Psoas muscle (tissue), 8 donors: ENCODE data around the gene CFAP100. TPM values are rescaled to one million over a fixed set of nuclear protein-coding genes. Genes with fewer than 3 reads are reported as not detected.

Source experiments
- ATAC-seq, 4 donors: fragments of 200-7000 bp; cut with Tn5 transposase; one replicate each; pipeline ENCODE4 v1.9.1; 2020; ENCODE audit warnings: moderate library complexity in 3 of 4, mild to moderate bottlenecking in 2 of 4
- DNase-seq, 2 donors: peaks; one replicate each; pipeline ENCODE4 v3.0.0-alpha.2; 2020
- H3K27ac ChIP-seq: fragments of 200-600 bp; one replicate; pipeline ENCODE4 v1.8.0; 2022
- H3K27me3 ChIP-seq, 3 donors: fragments of 200-600 bp in 1 of 3; one replicate each; pipeline versions ENCODE4 v1.6.1 to v1.8.0; 2013 to 2022; ENCODE audit warnings: low read length in 2 of 3, mild to moderate bottlenecking in 2 of 3, moderate library complexity in 1 of 3; ENCODE audit not compliant: insufficient read depth in 3 of 3
- H3K36me3 ChIP-seq, 2 donors: fragments of 200-600 bp in 1 of 2; one replicate each; pipeline versions ENCODE4 v1.6.1 to v1.8.0; 2013 to 2022; ENCODE audit warnings: low read depth in 1 of 2, mild to moderate bottlenecking in 1 of 2, moderate library complexity in 1 of 2; ENCODE audit not compliant: insufficient read depth in 1 of 2
- H3K4me1 ChIP-seq: fragments of 200-600 bp; one replicate; pipeline ENCODE4 v1.8.0; 2022
- H3K4me3 ChIP-seq: fragments of 200-600 bp; one replicate; pipeline ENCODE4 v1.8.0; 2022; ENCODE audit warnings: mild to moderate bottlenecking
- H3K9me3 ChIP-seq: fragments of 200-600 bp; one replicate; pipeline ENCODE4 v1.8.0; 2022
- WGBS, 3 donors: extraction: QIAGEN DNeasy Blood & Tissue Kit; methylation state at CpG; one replicate each; pipeline versions ENCODE4 v1.1.6 to v1.1.7; 2013; 5-methylcytosine and 5-hydroxymethylcytosine counted together
- intact Hi-C, 2 donors: fragments of 100-400 bp; cut with DNase I; formaldehyde crosslinking; loops; one replicate each; pipeline versions ENCODE4 v1.11.0 to v1.14.2; 2022
- polyA plus RNA-seq, 3 donors: library from polyadenylated mRNA; stranded (reverse); fragments of 200-250 nt; gene quantifications; one replicate each; pipeline ENCODE4 v1.2.3, GENCODE V29; 2013
- total RNA-seq, 4 donors: library from RNA; stranded (reverse); fragmentation: NEBNext Ultra II Directional in 2 of 4; extraction: Animal tissue kit (Norgen Biotek cat#: 25700) in 2 of 4; gene quantifications; one replicate each; pipeline versions ENCODE4 v1.2.1 to v1.2.4, GENCODE V29; 2021 to 2023
- TF ChIP-seq, protein P1 (sequence below): fragments of 200-600 bp; IDR thresholded peaks from one replicate; pipeline ENCODE4 v1.8.0; 2022; ENCODE audit warnings: antibody characterized with exemption
- donor health status: healthy with polysubstance abuse.
- donor health status: DM: no; HTN: no; CAD: no; lungs with moderate emphysema.
- donor health status: Bipolar disorder and iron deficiency.
- donor health status: healthy.
- donor health status: DM: yes; HTN: yes; CAD: no.
- donor health status: DM: no; HTN: no; CAD: no.
- donor health status: DM: no; HTN: no; CAD: no.
- donor health status: DM: yes; HTN: yes; CAD: no.

Gene CFAP100
- total and polyA plus RNA-seq, 7 donors: not detected

DNA sequence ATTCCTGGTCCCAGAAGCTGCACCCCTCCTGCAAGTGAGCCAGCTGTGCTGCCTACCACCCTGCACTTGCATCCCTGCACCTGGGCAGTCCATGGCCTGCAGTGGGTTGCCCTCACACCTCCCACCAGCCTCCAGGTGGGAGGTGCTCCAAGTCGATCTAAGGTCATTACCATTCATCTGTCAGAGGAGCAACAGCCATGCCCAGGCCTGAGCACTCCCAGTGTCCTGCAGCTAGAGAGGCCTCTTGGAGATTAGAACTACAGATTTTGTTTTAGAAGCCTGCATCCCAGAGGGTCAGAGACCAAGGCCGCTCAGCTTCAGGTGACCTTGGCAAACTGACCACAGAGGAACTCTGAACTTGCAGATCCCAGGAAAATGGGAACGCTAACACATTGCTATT, 90.0 kb downstream of the CFAP100 start:
- H3K27me3 ChIP-seq: no peaks in the 10 kb centered on the region
- H3K27ac ChIP-seq: peak overlapping the region; percentile 13
- TF ChIP-seq, protein P1, sequence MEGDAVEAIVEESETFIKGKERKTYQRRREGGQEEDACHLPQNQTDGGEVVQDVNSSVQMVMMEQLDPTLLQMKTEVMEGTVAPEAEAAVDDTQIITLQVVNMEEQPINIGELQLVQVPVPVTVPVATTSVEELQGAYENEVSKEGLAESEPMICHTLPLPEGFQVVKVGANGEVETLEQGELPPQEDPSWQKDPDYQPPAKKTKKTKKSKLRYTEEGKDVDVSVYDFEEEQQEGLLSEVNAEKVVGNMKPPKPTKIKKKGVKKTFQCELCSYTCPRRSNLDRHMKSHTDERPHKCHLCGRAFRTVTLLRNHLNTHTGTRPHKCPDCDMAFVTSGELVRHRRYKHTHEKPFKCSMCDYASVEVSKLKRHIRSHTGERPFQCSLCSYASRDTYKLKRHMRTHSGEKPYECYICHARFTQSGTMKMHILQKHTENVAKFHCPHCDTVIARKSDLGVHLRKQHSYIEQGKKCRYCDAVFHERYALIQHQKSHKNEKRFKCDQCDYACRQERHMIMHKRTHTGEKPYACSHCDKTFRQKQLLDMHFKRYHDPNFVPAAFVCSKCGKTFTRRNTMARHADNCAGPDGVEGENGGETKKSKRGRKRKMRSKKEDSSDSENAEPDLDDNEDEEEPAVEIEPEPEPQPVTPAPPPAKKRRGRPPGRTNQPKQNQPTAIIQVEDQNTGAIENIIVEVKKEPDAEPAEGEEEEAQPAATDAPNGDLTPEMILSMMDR: no peak
- ATAC-seq (no peak), DNase-seq (peak in 1 of 2 donors; percentile 26)
- H3K36me3 ChIP-seq: no peaks in the 10 kb centered on the region
- H3K9me3 ChIP-seq: no peaks in the 10 kb centered on the region
- H3K4me1 ChIP-seq: peaks cover 16% of the 10 kb centered on the region
- H3K4me3 ChIP-seq: no peak overlapping the region
- WGBS, 3 donors: 74 to 83% (median 78%) methylated on average over 3 of the region's 3 CpGs
- intact Hi-C loops: no loop called here

DNA sequence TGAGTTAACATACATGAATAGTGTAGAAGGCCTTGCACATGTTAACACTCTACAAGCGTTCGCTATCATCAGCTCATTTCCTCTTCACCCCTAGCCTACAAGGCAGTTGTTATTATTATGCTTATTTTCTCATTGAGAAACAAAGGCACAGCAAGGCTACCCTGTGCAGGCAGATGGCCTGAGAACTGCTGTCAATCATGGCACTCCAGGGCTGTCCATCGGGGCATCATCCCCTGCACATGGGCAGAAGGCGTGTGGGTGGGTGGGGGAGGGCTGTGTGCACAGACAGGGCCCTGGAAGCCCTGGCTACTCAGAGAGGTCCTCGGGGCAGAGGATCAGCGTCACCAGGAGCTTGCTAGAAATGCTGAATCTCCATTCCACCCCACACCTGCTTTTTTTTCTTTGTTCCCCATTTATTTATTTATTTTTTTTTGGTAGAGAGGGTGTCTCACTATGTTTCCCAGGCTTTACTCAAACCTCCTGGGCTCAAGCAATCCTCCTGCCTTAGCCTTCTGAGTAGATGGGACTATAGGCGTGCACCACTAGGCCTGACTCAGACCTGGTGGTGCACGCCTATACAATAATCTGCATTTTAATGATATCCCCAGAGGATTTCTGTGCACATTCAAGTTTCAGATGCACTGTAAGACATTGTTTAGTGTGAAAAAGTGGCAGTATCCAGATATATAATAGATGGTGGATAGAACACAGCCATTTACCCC, 90.6 kb downstream of the CFAP100 start:
- TF ChIP-seq, protein P1: no peak
- ATAC-seq (no peak), DNase-seq (peak in 1 of 2 donors; percentile 6)
- Histone ChIP-seq H3K36me3 (no peaks in the 10 kb centered on the region), H3K4me3 (no peak overlapping the region), H3K27ac (no peak overlapping the region), H3K27me3 (no peaks in the 10 kb centered on the region), H3K4me1 (peaks cover 16% of the 10 kb centered on the region), H3K9me3 (no peaks in the 10 kb centered on the region)
- intact Hi-C loops: no loop called here
- WGBS, 3 donors: 82 to 95% (median 87%) methylated on average over 8 of the region's 8 CpGs

GRCh38 chr3:126485956-126486355, 91.2 kb downstream of the CFAP100 start:
- no peaks in the 10 kb centered on the region for H3K36me3 ChIP-seq
- WGBS, 3 donors: 93 to 97% (median 97%) methylated on average over 9 of the region's 9 CpGs
- no peaks in the 10 kb centered on the region for H3K9me3 ChIP-seq
- peak in 1 of 2 donors; percentile 5 for DNase-seq
- ATAC-seq: no peak
- intact Hi-C loops: no loop called here
- TF ChIP-seq, protein P1: no peak
- H3K4me3 ChIP-seq: no peak overlapping the region
- peaks cover 18% of the 10 kb centered on the region for H3K4me1 ChIP-seq
- no peaks in the 10 kb centered on the region for H3K27me3 ChIP-seq
- no peak overlapping the region for H3K27ac ChIP-seq

Other genes starting within 250 kb of the CFAP100 start
- 100 to 1,000 TPM in 1 of 4 donors, 10 to 100 TPM in 3; 34.5 to 121 (median 62.7) TPM for gene ALDH1L1, start 214.3 kb upstream of the CFAP100 start, total RNA-seq
- gene ALDH1L1, start 214.3 kb upstream of the CFAP100 start, polyA plus RNA-seq: 10 to 100 TPM; 12.9 to 40.1 (median 21.6) TPM
- 10 to 100 TPM; 13.2 to 64.0 (median 33.0) TPM for gene KLF15, start 37.5 kb upstream of the CFAP100 start, total RNA-seq
- gene KLF15, start 37.5 kb upstream of the CFAP100 start, polyA plus RNA-seq: 10 to 100 TPM; 13.4 to 77.6 (median 44.0) TPM
- gene ZXDC, start 81.0 kb downstream of the CFAP100 start, total RNA-seq: 10 to 100 TPM; 30.3 to 39.5 (median 35.9) TPM
- gene ZXDC, start 81.0 kb downstream of the CFAP100 start, polyA plus RNA-seq: 10 to 100 TPM; 10.6 to 20.8 (median 16.8) TPM
- under 1 TPM in 2 of 4 donors, not detected in 2; 0.08 to 0.13 TPM for gene UROC1, start 122.9 kb downstream of the CFAP100 start, total RNA-seq
- gene UROC1, start 122.9 kb downstream of the CFAP100 start, polyA plus RNA-seq: under 1 TPM in 1 of 3 donors, not detected in 2; 0.03 TPM
- gene CHST13, start 129.2 kb downstream of the CFAP100 start, total RNA-seq: under 1 TPM in 1 of 4 donors, not detected in 3; 0.20 TPM
- gene CHST13, start 129.2 kb downstream of the CFAP100 start, polyA plus RNA-seq: under 1 TPM in 1 of 3 donors, not detected in 2; 0.07 TPM
- under 1 TPM in 1 of 4 donors, not detected in 3; 0.12 TPM for gene C3orf22, start 164.0 kb downstream of the CFAP100 start, total RNA-seq
- not detected for gene C3orf22, start 164.0 kb downstream of the CFAP100 start, polyA plus RNA-seq